Stimulated activated CD4-positive, alpha-beta T cell treated with anti-CD3 and anti-CD28 coated beads, Interleukin-12 subunit alpha, Interleukin-12 subunit beta, amount 100 ng/mL, for 4 hours (primary cell): ENCODE measurements around the gene MYRIP.

Experiments used
- DNase-seq: peaks from one replicate; pipeline ENCODE4 v3.0.0-alpha.2; 2020

Gene MYRIP

DNA sequence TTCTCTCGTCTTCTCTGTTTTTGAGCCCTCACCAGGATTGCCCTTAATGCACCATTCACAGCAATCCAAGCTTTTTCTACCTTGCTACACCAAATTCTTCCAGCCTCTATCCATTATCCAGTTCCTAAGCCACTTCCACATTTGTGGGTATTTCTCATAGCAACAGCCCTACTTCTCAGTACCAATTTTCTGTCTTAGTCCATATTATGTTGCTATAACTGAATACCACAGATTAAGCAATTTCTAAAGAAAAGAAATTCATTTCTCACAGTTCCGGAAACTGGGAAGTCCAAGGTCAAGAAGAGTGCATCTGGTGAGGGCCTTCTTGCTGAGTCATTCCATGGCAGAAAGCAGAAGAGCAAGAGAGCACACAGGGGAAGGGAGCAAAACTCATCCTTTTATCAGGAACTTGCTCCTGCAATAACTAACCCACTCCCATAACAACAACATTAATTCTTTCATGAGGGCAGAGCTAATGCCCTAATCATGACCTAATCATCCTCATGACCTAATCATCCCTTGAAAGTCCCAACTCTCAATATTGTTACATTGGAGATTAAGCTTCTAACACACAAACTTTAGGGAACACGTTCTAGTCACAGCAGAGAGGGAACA is 490.4 kb downstream of the MYRIP start:
- no peak for DNase-seq

DNA sequence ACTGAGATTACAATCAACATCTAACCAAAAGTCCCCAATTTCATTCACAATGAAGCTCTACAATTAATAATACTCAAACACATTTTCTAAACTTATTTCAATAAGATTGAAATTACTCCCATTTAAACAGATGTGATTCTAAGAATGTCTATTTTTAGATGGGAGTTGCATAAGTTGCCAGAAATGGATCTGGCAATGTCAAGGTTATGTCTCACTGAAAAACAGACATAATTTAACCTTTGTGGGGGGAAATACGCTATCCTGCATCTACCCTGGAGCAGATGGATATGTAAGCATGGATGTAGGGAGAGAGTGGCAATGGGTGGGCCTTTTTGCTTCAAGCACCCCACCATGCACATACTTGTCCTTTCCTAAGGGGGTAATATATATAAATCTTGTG is 493.4 kb downstream of the MYRIP start:
- DNase-seq: no peak

DNA sequence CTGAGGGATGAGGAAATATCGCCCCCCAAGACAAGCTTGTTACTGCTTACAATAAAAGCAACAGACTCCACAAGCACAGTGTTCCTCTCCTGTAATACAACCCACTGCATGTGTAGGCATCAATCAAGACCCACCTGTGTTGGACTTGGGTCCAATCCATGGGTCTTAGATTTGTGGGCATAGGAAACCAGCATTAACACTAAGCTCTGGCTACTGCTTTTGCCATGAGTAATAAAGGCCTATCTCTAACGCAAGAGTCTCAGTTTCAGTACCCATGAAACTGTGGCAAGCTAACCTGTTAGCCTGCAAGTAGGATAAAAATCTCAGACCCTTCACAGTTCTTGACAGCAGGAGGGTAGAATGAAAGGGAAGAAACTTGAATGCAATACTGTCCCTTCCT is 494.9 kb downstream of the MYRIP start:
- DNase-seq: no peak

GRCh38 chr3:40306336-40306735 is 496.9 kb downstream of the MYRIP start:
- DNase-seq: no peak

GRCh38 chr3:40307176-40307575 is 497.8 kb downstream of the MYRIP start:
- no peak for DNase-seq

GRCh38 chr3:40308725-40309417 is 499.5 kb downstream of the MYRIP start:
- peak; percentile 5 for DNase-seq

GRCh38 chr3:40309418-40309924 is 500.1 kb downstream of the MYRIP start, which contains the start of gene EIF1B:
EIF1B (plus strand) TSS chr3:40309707; CDS start chr3:40309942, 235 bp downstream.
- peak; percentile 98 for DNase-seq
